GM21360 (cell line): ENCODE results near the gene SLC44A5.
"Not testable (repeated sequence)": the region's sequence is repeated elsewhere in the genome, so short reads cannot be mapped to it uniquely, and the experiment has no call there.

Experiments used
- ATAC-seq: cut with Tn5 transposase; IDR thresholded peaks from one replicate; pipeline ENCODE4 v1.9.1; 2021; ENCODE audit warnings: mild to moderate bottlenecking, moderate library complexity; ENCODE audit not compliant: unreplicated experiment

The SLC44A5 gene

GRCh38 chr1:75293270-75293669 is 317.6 kb downstream of the SLC44A5 start:
- ATAC-seq = no peak

- no peak for ATAC-seq
Observed at GRCh38 chr1:75292013-75292412, 318.9 kb downstream of the SLC44A5 start.

DNA sequence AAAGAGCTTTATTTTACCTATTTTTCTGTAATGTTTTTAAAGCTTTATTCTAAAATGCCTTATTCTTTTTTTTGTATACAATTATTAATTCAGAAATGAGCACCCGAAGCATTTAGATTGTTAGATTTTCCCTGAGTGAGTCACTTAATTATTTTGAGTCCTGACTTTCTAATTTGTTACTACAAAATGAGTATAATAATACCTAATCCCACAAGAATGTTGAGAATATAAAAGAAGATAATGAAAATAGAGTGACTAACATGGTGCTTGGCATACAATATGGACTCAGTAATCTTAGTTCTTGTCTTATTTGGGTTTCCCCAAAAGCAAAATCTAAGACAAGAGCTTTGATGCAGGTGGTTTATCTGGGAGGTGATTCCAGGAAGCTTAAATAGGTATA is 334.5 kb downstream of the SLC44A5 start:
- no peak for ATAC-seq

GRCh38 chr1:75275631-75276030 is 335.3 kb downstream of the SLC44A5 start:
- no peak for ATAC-seq

DNA sequence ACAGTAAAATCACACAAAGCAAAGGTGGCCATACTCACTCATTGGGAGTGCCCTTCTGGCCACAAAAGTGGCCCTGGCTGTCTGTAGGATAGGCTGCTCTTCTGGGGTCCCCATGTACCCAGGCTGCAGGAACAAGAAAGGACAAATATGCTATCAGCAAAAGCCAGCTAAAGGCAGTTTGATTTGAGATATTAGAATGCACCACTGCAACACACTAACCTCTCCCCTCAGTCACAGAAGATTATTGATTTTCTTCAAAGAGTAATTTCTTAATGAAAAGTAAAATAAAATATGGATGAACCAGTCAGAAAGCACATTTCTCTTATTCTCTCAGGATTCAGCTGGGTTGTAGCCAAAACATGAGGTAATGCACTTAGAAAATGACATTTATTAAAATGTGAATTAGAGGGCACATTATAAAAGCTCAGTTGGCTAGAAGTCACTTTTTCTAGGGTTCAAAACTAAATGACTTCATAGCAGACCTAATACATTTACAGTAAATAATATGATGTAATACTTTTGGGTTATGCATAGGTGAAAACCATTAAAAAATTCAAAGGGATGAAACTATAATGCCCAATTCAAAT is 335.9 kb downstream of the SLC44A5 start:
- ATAC-seq = no peak

DNA sequence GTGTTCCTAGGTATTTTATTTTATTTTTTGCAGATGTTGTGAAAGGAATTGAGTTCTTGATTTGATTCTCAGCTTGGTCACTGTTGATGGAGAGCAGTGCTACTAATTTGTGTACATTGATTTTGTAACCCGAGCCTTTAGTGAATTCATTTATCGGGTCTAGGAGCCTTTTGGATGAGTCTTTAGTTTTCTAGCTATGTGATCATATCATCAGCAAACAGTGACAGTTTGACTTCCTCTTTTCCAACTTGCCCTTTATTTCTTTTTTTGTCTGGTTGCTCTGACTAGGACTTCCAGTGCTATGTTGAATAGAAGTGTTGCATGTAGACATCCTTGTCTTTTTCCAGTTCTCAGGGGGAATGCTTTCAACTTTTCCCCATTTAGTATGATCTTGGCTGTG is 337.8 kb downstream of the SLC44A5 start:
- no peak for ATAC-seq

DNA sequence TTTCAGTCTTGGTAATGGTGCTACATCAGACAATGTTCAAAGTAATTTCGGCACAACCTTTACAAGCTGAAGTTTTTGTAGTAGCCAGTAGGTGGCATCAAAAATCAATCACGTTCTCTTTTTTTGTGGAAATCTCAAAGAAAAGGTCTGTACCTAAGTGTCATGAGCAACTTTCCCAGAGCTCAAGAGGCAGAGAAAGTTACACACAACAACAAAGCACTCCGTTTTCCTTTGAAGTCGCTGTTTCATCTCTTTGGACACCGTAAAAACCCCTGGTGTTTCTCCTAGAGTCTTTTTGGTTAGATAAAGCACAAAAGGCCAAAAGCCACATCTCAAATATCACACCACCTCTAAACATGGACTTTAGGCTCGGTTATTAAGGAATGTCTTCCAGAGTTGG is 345.1 kb downstream of the SLC44A5 start:
- peak; percentile 86 for ATAC-seq

DNA sequence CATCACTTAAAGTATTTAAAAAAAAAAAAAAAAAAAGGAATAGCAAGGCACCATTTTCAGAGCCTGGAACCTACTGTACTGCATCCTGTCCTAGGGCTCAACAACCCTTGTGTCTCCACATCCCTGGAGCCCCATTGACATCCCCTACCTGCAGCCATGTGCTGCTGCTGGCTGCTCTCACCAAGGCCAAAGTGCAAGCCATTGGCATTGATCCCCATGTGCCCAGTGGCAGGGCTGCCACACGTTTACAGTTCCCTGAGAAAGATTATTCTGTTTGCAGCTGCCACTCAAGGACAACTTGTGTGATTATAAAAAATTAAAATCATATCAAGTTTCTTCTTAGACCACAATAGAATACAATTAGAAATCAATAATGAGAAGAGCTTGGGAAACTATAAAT is 346.8 kb downstream of the SLC44A5 start:
- ATAC-seq = no peak

DNA sequence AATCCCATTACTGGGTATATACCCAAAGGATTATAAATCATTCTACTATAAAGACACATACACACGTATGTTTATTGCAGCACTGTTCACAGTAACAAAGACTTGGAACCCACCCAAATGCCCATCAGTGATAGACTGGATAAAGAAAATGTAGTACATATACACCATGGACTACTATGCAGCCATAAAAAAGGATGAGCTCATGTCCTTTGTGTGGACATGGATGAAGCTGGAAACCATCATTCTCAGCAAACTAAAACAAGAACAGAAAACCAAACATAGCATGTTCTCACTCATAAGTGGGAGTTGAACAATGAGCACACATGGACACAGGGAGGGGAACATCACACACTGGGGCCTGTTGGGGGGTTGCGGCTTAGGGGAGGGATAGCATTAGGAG is 347.3 kb downstream of the SLC44A5 start:
- ATAC-seq = not testable (repeated sequence)

DNA sequence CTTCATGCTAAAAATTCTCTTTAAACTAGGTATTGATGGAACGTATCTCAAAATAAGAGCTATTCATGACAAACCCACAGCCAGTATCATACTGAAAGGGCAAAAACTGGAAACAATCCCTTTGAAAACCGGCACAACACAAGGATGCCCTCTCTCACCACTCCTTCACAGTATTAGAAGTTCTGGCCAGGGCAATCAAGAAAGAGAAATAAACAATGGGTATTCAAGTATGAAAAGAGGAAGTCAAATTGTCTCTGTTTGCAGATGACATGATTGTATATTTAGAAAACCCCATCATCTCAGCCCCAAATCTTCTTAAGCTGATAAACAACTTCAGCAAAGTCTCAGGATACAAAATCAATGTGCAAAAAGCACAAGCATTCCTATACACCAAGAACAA is 349.0 kb downstream of the SLC44A5 start:
- ATAC-seq = not testable (repeated sequence)

DNA sequence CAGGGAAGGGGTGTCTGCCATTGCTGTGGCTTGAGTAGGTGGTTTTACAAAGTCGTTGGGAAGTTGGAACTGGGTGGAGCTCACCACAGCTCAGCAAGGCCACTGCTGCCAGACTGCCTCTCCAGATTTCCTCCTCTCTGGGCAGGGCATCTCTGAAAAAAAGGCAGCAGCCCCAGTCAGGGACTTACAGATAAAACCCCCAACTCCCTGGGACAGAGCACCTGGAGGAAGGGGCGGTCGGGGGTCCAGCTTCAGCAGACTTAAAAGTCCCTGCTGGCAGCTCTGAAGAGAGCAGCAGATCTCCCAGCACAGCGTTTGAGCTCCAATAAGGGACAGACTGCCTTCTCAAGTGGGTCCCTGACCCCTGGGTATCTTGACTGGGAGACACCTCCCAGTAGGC is 352.6 kb downstream of the SLC44A5 start:
- ATAC-seq = no peak

DNA sequence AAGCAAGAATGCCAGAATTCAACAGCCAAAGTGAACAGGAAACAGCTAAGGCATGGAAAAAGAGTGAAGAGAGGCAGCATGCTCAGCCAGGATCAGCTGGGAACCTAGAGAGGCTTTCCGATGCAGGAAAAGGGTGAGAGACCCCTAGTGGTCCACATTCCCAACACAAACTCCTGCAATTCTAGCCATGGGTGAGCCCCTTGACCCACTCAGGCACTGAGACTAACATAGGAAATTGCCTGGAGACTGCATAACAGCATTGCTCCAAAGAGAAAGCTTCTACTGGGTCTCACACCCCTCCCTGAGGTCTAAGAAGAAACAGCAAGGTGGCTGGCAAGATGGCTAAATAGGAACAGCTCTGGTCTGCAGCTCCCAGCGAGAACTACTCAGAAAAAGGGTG is 353.5 kb downstream of the SLC44A5 start:
- no peak for ATAC-seq

GRCh38 chr1:75250114-75250513 is 360.8 kb downstream of the SLC44A5 start:
- not testable (repeated sequence) for ATAC-seq

DNA sequence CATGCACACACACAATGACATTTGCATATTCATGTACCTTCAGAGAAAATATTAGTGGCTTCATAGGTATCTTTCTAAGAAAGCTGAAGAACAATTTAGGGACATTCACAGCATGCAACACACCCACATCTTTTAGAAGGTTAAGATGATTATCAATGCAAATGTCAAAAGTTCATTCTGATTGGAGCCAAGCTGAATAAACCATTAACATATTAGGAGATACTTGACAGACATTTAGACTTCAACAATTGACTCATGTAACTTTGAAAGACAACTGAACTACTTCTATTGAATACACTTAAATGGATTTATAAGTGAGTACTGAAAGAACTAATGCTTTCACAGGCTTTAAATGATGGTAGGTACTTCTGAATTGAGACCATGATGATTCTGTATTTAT is 365.7 kb downstream of the SLC44A5 start:
- no peak for ATAC-seq

GRCh38 chr1:75243124-75243523 is 367.8 kb downstream of the SLC44A5 start:
- ATAC-seq = no peak

- ATAC-seq = no peak
Observed at GRCh38 chr1:75237316-75237715, 373.6 kb downstream of the SLC44A5 start.

DNA sequence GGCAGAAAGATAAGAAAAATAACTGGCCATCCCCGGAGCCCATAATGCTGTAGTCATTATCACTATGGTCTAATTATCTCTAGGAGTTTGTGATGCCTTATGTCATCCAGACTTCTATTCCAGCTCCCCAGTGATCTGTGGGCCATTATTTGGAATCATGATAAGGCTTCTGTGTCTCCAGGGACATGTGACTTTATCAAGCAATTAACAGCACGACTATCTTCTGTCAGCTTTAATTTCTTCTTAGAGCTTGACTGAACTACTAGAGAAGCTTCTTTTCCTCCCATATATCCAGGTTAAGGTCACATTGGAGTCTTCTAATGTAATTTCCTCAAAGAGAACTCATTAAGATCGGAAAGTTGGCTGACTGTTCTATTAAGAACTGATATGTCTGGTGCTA is 376.4 kb downstream of the SLC44A5 start:
- ATAC-seq = no peak

GRCh38 chr1:75233302-75233929 is 377.5 kb downstream of the SLC44A5 start:
- ATAC-seq = peak; percentile 98

- no peak for ATAC-seq
Observed at GRCh38 chr1:75220072-75220471, 390.8 kb downstream of the SLC44A5 start.

GRCh38 chr1:75214017-75214416 is 396.9 kb downstream of the SLC44A5 start:
- ATAC-seq = no peak

DNA sequence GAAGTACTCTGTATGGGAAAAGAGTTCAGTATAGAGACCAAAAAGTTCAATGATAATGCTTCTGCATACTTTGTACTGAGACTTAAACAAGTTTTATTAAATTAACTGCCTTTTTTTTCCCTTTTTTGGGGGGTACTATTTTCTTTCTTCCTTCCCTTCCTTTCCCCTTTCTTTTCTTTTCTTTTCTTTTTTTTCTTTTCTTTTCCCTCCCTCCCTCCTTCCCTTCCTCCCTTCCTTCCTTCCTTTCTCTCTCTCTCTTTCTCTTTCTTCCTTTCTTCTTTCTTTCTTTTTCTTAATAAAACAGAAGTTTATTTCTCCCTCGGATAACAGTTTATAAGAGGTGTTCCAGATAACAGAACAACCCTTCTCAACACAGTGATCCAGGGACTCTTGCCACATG is 399.3 kb downstream of the SLC44A5 start:
- ATAC-seq = no peak

DNA sequence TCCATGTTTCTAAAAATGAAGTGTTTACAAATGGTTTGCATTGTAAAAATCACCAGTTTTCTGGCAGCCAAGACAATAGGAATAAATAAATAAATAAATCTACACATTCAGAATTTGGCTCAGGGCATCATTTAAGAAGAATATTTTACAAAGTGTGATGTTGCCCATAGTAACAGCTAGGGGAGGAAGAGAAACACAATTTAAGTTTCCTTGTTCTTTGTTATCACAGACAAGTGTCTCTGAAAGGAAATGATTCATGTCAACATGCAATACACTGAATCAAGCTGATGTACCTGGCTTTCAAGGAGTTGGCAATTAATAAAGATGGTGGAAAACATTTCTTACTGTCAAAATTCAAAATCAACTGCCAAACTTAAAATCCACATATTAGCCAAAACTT is 402.1 kb downstream of the SLC44A5 start:
- no peak for ATAC-seq
